Thyroid gland (tissue), 4 donors: ENCODE measurements around the gene ITPRIPL2. TPM values are rescaled to one million over a fixed set of nuclear protein-coding genes. Genes with fewer than 3 reads are reported as not detected.

Source experiments
- DNase-seq, 2 donors: peaks; one replicate each; pipeline ENCODE4 v3.0.0-alpha.2; 2019
- H3K27ac ChIP-seq, 3 donors: fragments of 200-600 bp; sonication (generic); 1 replicate in 2 of 3; 2 replicates in 1 of 3; pipeline ENCODE4 v1.5.1; 2016 to 2019; ENCODE audit warnings: mild to moderate bottlenecking in 1 of 3, moderate library complexity in 1 of 3
- H3K27me3 ChIP-seq: fragments of 200-600 bp; sonication (generic); one replicate; pipeline ENCODE4 v1.5.1; 2019
- H3K36me3 ChIP-seq, 2 donors: fragments of 200-600 bp; sonication (generic); one replicate each; pipeline ENCODE4 v1.5.1; 2016 to 2019
- H3K4me1 ChIP-seq, 2 donors: fragments of 200-600 bp; sonication (generic); one replicate each; pipeline ENCODE4 v1.5.1; 2017 to 2019
- H3K4me3 ChIP-seq, 3 donors: fragments of 200-600 bp; sonication (generic); replicated peaks in 1 of 3; 1 replicate in 2 of 3; 2 replicates in 1 of 3; pipeline ENCODE4 v1.5.1; 2016; ENCODE audit warnings: mild to moderate bottlenecking in 1 of 3
- H3K9me3 ChIP-seq: fragments of 200-600 bp; sonication (generic); one replicate; pipeline ENCODE4 v1.5.1; 2017
- CTCF ChIP-seq, 6 experiments: fragments of 200-600 bp in 3 of 6; fragments of 450-650 bp in 3 of 6; sonication (generic) in 3 of 6; IDR thresholded peaks; one replicate each; pipeline ENCODE4 v1.5.1; 2016 to 2019; ENCODE audit warnings: antibody characterized with exemption in 6 of 6, mild to moderate bottlenecking in 2 of 6, inconsistent platforms in 1 of 6, moderate library complexity in 1 of 6
- POLR2A ChIP-seq, 2 donors: fragments of 450-650 bp; IDR thresholded peaks; one replicate each; pipeline ENCODE4 v1.6.1; 2017; ENCODE audit warnings: antibody characterized with exemption in 2 of 2, mild to moderate bottlenecking in 2 of 2, moderate library complexity in 1 of 2
- WGBS, 2 donors: methylation state at CpG; one replicate each; pipeline ENCODE4 v1.1.5; 2017; 5-methylcytosine and 5-hydroxymethylcytosine counted together
- intact Hi-C: fragments of 100-400 bp; cut with DNase I; formaldehyde crosslinking; loops from one replicate; pipeline ENCODE4 v1.15.1; 2023
- total RNA-seq, 4 donors: library from RNA; depleted of rRNA; stranded (reverse); fragments of >200 nt; gene quantifications; one replicate each; pipeline ENCODE4 v1.2.3, GENCODE V29; 2016

The ITPRIPL2 gene
- total RNA-seq, 4 donors from 2014 or later, result 34.2 to 47.0 (median 39.7) TPM

DNA sequence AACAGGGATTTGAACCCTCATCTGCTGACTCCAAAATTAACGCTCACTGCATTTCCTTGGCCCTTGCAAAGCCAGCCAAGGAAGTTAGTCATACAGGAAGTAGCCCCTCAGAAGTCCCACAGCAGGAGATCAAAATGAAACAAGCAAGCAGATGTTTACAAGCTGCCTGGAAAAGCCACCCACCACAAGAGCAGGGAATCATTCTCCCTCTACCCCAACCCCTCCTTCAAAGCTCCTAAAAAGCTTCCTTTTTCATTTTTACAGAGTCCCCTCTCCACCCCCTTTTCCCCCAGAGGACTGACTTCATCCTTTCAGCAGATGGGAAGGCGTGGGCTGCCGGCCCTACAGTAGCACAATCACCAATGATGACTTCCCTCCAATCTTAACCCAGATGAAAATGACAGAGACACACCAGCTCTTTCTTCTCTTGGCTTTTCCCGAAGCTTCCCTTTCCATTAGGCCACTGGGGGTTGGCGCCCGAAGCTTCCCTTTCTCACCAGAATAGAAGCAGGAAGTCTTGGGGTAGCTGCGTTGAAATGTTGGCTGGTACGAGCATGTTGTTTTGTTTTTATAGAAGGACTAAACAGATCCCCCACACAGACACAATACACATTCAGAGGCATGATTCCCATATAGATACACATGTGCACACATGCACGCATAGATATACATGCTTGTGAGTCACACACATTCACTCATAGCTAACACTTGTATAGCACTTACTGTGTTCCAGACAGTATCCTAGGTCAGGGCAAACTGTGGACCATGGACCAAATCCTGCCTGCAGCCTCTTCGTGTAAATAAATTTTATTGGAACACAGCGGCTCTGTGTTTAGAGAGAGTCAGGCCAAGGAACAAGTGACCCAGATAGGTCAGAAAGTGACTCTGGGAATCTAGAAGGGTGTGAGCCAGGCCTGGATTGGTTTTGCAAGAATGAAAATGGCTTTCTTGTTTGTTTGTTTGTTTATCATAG lies 17.4 kb downstream of the ITPRIPL2 start:
- no peak for TF ChIP-seq POLR2A (IDR thresholded peaks at IDR 0.05)
- TF ChIP-seq CTCF (IDR thresholded peaks at IDR 0.05), result no peak
- intact Hi-C loops, result no loop called here
- peak overlapping the region; percentile 29 to 71 (median 65) for H3K27ac ChIP-seq
- no peaks in the 10 kb centered on the region for H3K36me3 ChIP-seq
- no peaks in the 10 kb centered on the region for H3K9me3 ChIP-seq
- no peak for DNase-seq
- H3K27me3 ChIP-seq, result no peaks in the 10 kb centered on the region
- H3K4me1 ChIP-seq, result peaks cover 0 to 17% of the 10 kb centered on the region in 2 donors
- WGBS, 2 donors, result 58 to 64% methylated on average over 11 of the region's 11 CpGs
- H3K4me3 ChIP-seq, result no peak overlapping the region

- no peak for DNase-seq
- TF ChIP-seq POLR2A (IDR thresholded peaks at IDR 0.05), result no peak
- no peak for TF ChIP-seq CTCF (IDR thresholded peaks at IDR 0.05)
- H3K4me3 ChIP-seq, result no peak overlapping the region
- H3K9me3 ChIP-seq, result no peaks in the 10 kb centered on the region
- no peaks in the 10 kb centered on the region for H3K36me3 ChIP-seq
- H3K4me1 ChIP-seq, result peaks cover 0 to 23% of the 10 kb centered on the region in 2 donors
- H3K27ac ChIP-seq, result peak overlapping the region in 2 of 3 donors; percentile 65 to 71
- H3K27me3 ChIP-seq, result no peaks in the 10 kb centered on the region
- intact Hi-C loops, result no loop called here
Measured at GRCh38 chr16:19131825-19132218, 18.1 kb downstream of the ITPRIPL2 start.

DNA sequence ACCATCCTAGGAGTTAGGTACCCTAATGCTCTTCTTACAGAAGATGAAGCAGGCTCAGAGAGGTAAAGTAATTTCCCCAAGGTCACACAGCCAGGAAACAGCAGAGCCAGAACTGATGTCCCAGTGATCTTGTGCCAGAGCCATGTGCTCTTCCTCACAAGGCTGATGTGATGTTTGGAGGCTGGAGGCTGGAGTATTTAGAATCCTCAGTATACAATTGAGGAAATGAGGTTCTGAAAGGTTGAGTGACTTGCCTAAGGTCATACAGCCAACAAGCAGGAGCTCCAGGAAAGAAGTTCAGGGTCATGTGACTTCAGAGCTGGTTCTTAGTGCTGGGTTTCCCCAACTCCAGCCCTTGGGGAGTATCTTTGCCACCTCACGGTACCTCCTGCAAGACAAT lies 18.5 kb downstream of the ITPRIPL2 start:
- DNase-seq, result no peak
- 71 to 84% methylated on average over 1 of the region's 1 CpG for WGBS, 2 donors
- Histone ChIP-seq H3K9me3 (no peaks in the 10 kb centered on the region), H3K4me1 (peaks cover 0 to 24% of the 10 kb centered on the region in 2 donors), H3K27ac (peak overlapping the region in 2 of 3 donors; percentile 65 to 71), H3K4me3 (no peak overlapping the region), H3K27me3 (no peaks in the 10 kb centered on the region), H3K36me3 (no peaks in the 10 kb centered on the region)
- intact Hi-C loops, result no loop called here
- TF ChIP-seq CTCF (IDR thresholded peaks at IDR 0.05) (no peak), POLR2A (IDR thresholded peaks at IDR 0.05) (no peak)

DNA sequence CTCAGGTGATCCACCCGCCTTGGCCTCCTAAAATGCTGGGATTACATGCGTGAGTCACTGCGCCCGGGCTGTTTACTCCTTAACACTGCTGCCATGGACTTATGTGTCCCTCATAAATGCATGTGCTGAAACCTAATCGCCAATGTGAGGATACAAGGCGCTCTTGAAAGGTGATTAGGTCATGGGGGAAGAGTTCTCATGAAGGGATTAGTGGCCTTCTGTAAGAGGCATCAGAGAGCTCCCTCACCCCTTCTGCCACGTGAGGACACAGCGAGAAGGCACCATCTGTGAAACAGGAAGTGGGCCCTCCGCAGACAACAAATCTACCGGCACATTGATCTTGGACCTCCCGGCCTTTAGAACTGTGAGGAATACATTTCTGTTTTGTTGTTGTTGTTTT lies 19.1 kb downstream of the ITPRIPL2 start:
- no peak for DNase-seq
- Histone ChIP-seq H3K36me3 (no peaks in the 10 kb centered on the region), H3K9me3 (no peaks in the 10 kb centered on the region), H3K27ac (peak overlapping the region in 1 of 3 donors; percentile 65), H3K4me3 (no peak overlapping the region), H3K4me1 (peaks cover 0 to 29% of the 10 kb centered on the region in 2 donors), H3K27me3 (no peaks in the 10 kb centered on the region)
- no peak for TF ChIP-seq CTCF (IDR thresholded peaks at IDR 0.05)
- intact Hi-C loops, result no loop called here
- WGBS, 2 donors, result 81 to 86% methylated on average over 11 of the region's 11 CpGs

- TF ChIP-seq CTCF (IDR thresholded peaks at IDR 0.05), result no peak
- no peak for TF ChIP-seq POLR2A (IDR thresholded peaks at IDR 0.05)
- H3K27me3 ChIP-seq, result no peaks in the 10 kb centered on the region
- intact Hi-C loops, result no loop called here
- H3K4me3 ChIP-seq, result no peak overlapping the region
- DNase-seq, result no peak
- H3K4me1 ChIP-seq, result peaks cover 0 to 32% of the 10 kb centered on the region in 2 donors
- H3K9me3 ChIP-seq, result no peaks in the 10 kb centered on the region
- H3K27ac ChIP-seq, result no peak overlapping the region
- H3K36me3 ChIP-seq, result no peaks in the 10 kb centered on the region
- WGBS, 2 donors, result 81 to 88% methylated on average over 1 of the region's 1 CpG
Measured at GRCh38 chr16:19133600-19133999, 19.8 kb downstream of the ITPRIPL2 start.
